Heart left ventricle (tissue), 13 donors: Measurements from ENCODE around the gene RNGTT.

Experiments
- CTCF ChIP-seq, 12 donors: fragments of 200-600 bp; sonication (generic) in 4 of 12; IDR thresholded peaks; one replicate each; pipeline versions ENCODE4 v1.5.0 to v1.8.0; 2018 to 2022; ENCODE audit warnings: antibody characterized with exemption in 12 of 12, mild to moderate bottlenecking in 5 of 12
- POLR2A ChIP-seq, 2 donors: fragments of 450-650 bp; IDR thresholded peaks; one replicate each; pipeline ENCODE4 v1.6.1; 2017; ENCODE audit warnings: antibody characterized with exemption in 2 of 2, mild to moderate bottlenecking in 2 of 2, moderate library complexity in 2 of 2
- donor health status: ischemic (EF 13 %, LVEDD 7.1; RV severe dilation, severe dysfunction).
- donor health status: DM: no; HTN: yes; CAD: no.
- donor health status: DM: no; HTN: no; CAD: no.
- donor health status: ischemic (EF 25% LVEDD 6.9; RV normal size, moderate dysfunction).
- donor health status: ischemic (EF 25% LVEDD 5.7; RV mildly dilated, moderate dysfunction).
- donor health status: ischemic (EF 35%, LVEDD 5.7; RV mildly dilated, moderate dysfunction).
- donor health status: nonischemic (EF 11% LVEDD 7.7; RV severe dilation, severe dysfunction).
- donor health status: DM: yes; HTN: yes; CAD: no.
- donor health status: PGD.
- donor health status: ischemic (EF 29% LVEDD 5.4; RV normal size, mild dysfunction).
- donor health status: nonischemic (EF 23%, LVEDD 6.1; RV moderate dilation, normal function).

GRCh38 chr6:89009624-89010059, 46.2 kb upstream of the RNGTT start:
- TF ChIP-seq CTCF (IDR thresholded peaks at IDR 0.05) (no peak), POLR2A (IDR thresholded peaks at IDR 0.05) (no peak)
